Measurements from ENCODE around the gene SUPT5H.
A peak's percentile ranks its signal among the peaks of the same experiment; 100 is the strongest.
"Not testable (repeated sequence)": the region's sequence is repeated elsewhere in the genome, so short reads cannot be mapped to it uniquely, and the experiment has no call there.

SUPT5H gene

GRCh38 chr19:39444598-39445195 is 685 bp upstream of the SUPT5H start:
- Histone ChIP-seq H3K27me3 (ENCODE audit: insufficient read depth, low read length) (no peaks in the 10 kb centered on the region), H3K4me1 (ENCODE audit: control insufficient read depth, insufficient read depth, low read length, unreplicated experiment) (peaks cover 15% of the 10 kb centered on the region), H3K79me2 (ENCODE audit: control insufficient read depth, insufficient read depth, low read length, unreplicated experiment) (peaks cover 50% of the 10 kb centered on the region)

GRCh38 chr19:39446365-39447084 is 1.1 kb downstream of the SUPT5H start:
- Histone ChIP-seq H3K36me3 (ENCODE audit: insufficient read depth, low read length) (no peaks in the 10 kb centered on the region), H3K79me2 (ENCODE audit: control insufficient read depth, insufficient read depth, low read length, unreplicated experiment) (peaks cover 68% of the 10 kb centered on the region), H3K27ac (ENCODE audit: low read depth, low read length) (peak overlapping the region; percentile 89; the same call in 1 of the 2 replicates), H3K4me1 (ENCODE audit: control insufficient read depth, insufficient read depth, low read length, unreplicated experiment) (peaks cover 15% of the 10 kb centered on the region), H3K4me3 (ENCODE audit: low read depth, low read length) (peak overlapping the region; percentile 98), H2AFZ (ENCODE audit: low read length, unreplicated experiment) (no peak overlapping the region), H3K27me3 (ENCODE audit: insufficient read depth, low read length) (no peaks in the 10 kb centered on the region)

More at GRCh38 chr19:39444598-39445195, 685 bp upstream of the SUPT5H start:
- Histone ChIP-seq H3K4me3 (ENCODE audit: low read depth, low read length) (peak overlapping the region; percentile 98), H2AFZ (ENCODE audit: low read length, unreplicated experiment) (peak overlapping the region; percentile 65), H3K27ac (ENCODE audit: low read depth, low read length) (peak overlapping the region; percentile 89), H3K36me3 (ENCODE audit: insufficient read depth, low read length) (no peaks in the 10 kb centered on the region)

- no peak overlapping the region for H3K27ac ChIP-seq (ENCODE audit: low read depth, low read length)
- H3K27me3 ChIP-seq (ENCODE audit: insufficient read depth, low read length): no peaks in the 10 kb centered on the region
- no peak overlapping the region for H3K4me3 ChIP-seq (ENCODE audit: low read depth, low read length)
- H3K36me3 ChIP-seq (ENCODE audit: insufficient read depth, low read length): no peaks in the 10 kb centered on the region
- H2AFZ ChIP-seq (ENCODE audit: low read length, unreplicated experiment): no peak overlapping the region
- peaks cover 81% of the 10 kb centered on the region for H3K79me2 ChIP-seq (ENCODE audit: control insufficient read depth, insufficient read depth, low read length, unreplicated experiment)
- H3K4me1 ChIP-seq (ENCODE audit: control insufficient read depth, insufficient read depth, low read length, unreplicated experiment): peaks cover 15% of the 10 kb centered on the region
These were observed 2.9 kb downstream of the SUPT5H start for GRCh38 chr19:39448271-39448670.

- peaks cover 15% of the 10 kb centered on the region for H3K4me1 ChIP-seq (ENCODE audit: control insufficient read depth, insufficient read depth, low read length, unreplicated experiment)
- no peak overlapping the region for H3K27ac ChIP-seq (ENCODE audit: low read depth, low read length)
- H2AFZ ChIP-seq (ENCODE audit: low read length, unreplicated experiment): no peak overlapping the region
- H3K36me3 ChIP-seq (ENCODE audit: insufficient read depth, low read length): no peaks in the 10 kb centered on the region
- no peak overlapping the region for H3K4me3 ChIP-seq (ENCODE audit: low read depth, low read length)
- H3K79me2 ChIP-seq (ENCODE audit: control insufficient read depth, insufficient read depth, low read length, unreplicated experiment): peaks cover 81% of the 10 kb centered on the region
- H3K27me3 ChIP-seq (ENCODE audit: insufficient read depth, low read length): no peaks in the 10 kb centered on the region
These were observed 3.9 kb downstream of the SUPT5H start for GRCh38 chr19:39449116-39449797.

GRCh38 chr19:39451257-39451656 is 5.9 kb downstream of the SUPT5H start:
- H3K36me3 ChIP-seq (ENCODE audit: insufficient read depth, low read length); H3K27me3 ChIP-seq (ENCODE audit: insufficient read depth, low read length); H3K4me3 ChIP-seq (ENCODE audit: low read depth, low read length); H3K27ac ChIP-seq (ENCODE audit: low read depth, low read length); H2AFZ ChIP-seq (ENCODE audit: low read length, unreplicated experiment): not testable (repeated sequence)
- peaks cover 15% of the 10 kb centered on the region for H3K4me1 ChIP-seq (ENCODE audit: control insufficient read depth, insufficient read depth, low read length, unreplicated experiment)
- H3K79me2 ChIP-seq (ENCODE audit: control insufficient read depth, insufficient read depth, low read length, unreplicated experiment): peaks cover 66% of the 10 kb centered on the region

GRCh38 chr19:39463403-39463802 is 18.0 kb downstream of the SUPT5H start:
- no peak overlapping the region for H2AFZ ChIP-seq (ENCODE audit: low read length, unreplicated experiment)
- H3K79me2 ChIP-seq (ENCODE audit: control insufficient read depth, insufficient read depth, low read length, unreplicated experiment): no peaks in the 10 kb centered on the region
- H3K4me1 ChIP-seq (ENCODE audit: control insufficient read depth, insufficient read depth, low read length, unreplicated experiment): no peaks in the 10 kb centered on the region
- no peaks in the 10 kb centered on the region for H3K27me3 ChIP-seq (ENCODE audit: insufficient read depth, low read length)
- H3K4me3 ChIP-seq (ENCODE audit: low read depth, low read length): no peak overlapping the region
- no peaks in the 10 kb centered on the region for H3K36me3 ChIP-seq (ENCODE audit: insufficient read depth, low read length)
- H3K27ac ChIP-seq (ENCODE audit: low read depth, low read length): no peak overlapping the region

- Histone ChIP-seq H2AFZ (ENCODE audit: low read length, unreplicated experiment) (no peak overlapping the region), H3K36me3 (ENCODE audit: insufficient read depth, low read length) (no peaks in the 10 kb centered on the region; the same call in 1 of the 2 replicates), H3K79me2 (ENCODE audit: control insufficient read depth, insufficient read depth, low read length, unreplicated experiment) (no peaks in the 10 kb centered on the region), H3K27ac (ENCODE audit: low read depth, low read length) (no peak overlapping the region), H3K27me3 (ENCODE audit: insufficient read depth, low read length) (no peaks in the 10 kb centered on the region), H3K4me3 (ENCODE audit: low read depth, low read length) (no peak overlapping the region), H3K4me1 (ENCODE audit: control insufficient read depth, insufficient read depth, low read length, unreplicated experiment) (no peaks in the 10 kb centered on the region)
These were observed 20.8 kb downstream of the SUPT5H start for GRCh38 chr19:39465956-39466747.

GRCh38 chr19:39467941-39468340 is 22.6 kb downstream of the SUPT5H start:
- Histone ChIP-seq H2AFZ (ENCODE audit: low read length, unreplicated experiment) (no peak overlapping the region), H3K27ac (ENCODE audit: low read depth, low read length) (no peak overlapping the region), H3K36me3 (ENCODE audit: insufficient read depth, low read length) (no peaks in the 10 kb centered on the region; the same call in 1 of the 2 replicates), H3K27me3 (ENCODE audit: insufficient read depth, low read length) (no peaks in the 10 kb centered on the region), H3K79me2 (ENCODE audit: control insufficient read depth, insufficient read depth, low read length, unreplicated experiment) (no peaks in the 10 kb centered on the region), H3K4me1 (ENCODE audit: control insufficient read depth, insufficient read depth, low read length, unreplicated experiment) (no peaks in the 10 kb centered on the region), H3K4me3 (ENCODE audit: low read depth, low read length) (no peak overlapping the region)

GRCh38 chr19:39469036-39469435 is 23.7 kb downstream of the SUPT5H start:
- Histone ChIP-seq H3K79me2 (ENCODE audit: control insufficient read depth, insufficient read depth, low read length, unreplicated experiment) (no peaks in the 10 kb centered on the region), H3K36me3 (ENCODE audit: insufficient read depth, low read length) (no peaks in the 10 kb centered on the region; the same call in 1 of the 2 replicates), H3K27me3 (ENCODE audit: insufficient read depth, low read length) (no peaks in the 10 kb centered on the region), H3K27ac (ENCODE audit: low read depth, low read length) (no peak overlapping the region), H3K4me1 (ENCODE audit: control insufficient read depth, insufficient read depth, low read length, unreplicated experiment) (no peaks in the 10 kb centered on the region), H2AFZ (ENCODE audit: low read length, unreplicated experiment) (no peak overlapping the region), H3K4me3 (ENCODE audit: low read depth, low read length) (no peak overlapping the region)

- Histone ChIP-seq H2AFZ (ENCODE audit: low read length, unreplicated experiment) (no peak overlapping the region), H3K27me3 (ENCODE audit: insufficient read depth, low read length) (no peaks in the 10 kb centered on the region), H3K79me2 (ENCODE audit: control insufficient read depth, insufficient read depth, low read length, unreplicated experiment) (no peaks in the 10 kb centered on the region), H3K4me3 (ENCODE audit: low read depth, low read length) (no peak overlapping the region), H3K4me1 (ENCODE audit: control insufficient read depth, insufficient read depth, low read length, unreplicated experiment) (no peaks in the 10 kb centered on the region), H3K27ac (ENCODE audit: low read depth, low read length) (no peak overlapping the region), H3K36me3 (ENCODE audit: insufficient read depth, low read length) (peaks cover 4% of the 10 kb centered on the region)
These were observed 24.2 kb downstream of the SUPT5H start for GRCh38 chr19:39469567-39469966.
